Activated CD8-positive, alpha-beta T cell treated with anti-CD3 and anti-CD28 coated beads for 36 hours (primary cell): ENCODE data around the gene PCDHGC5. TPM values are rescaled to one million over a fixed set of nuclear protein-coding genes. Genes with fewer than 3 reads are reported as not detected.

Experiments
- total RNA-seq, 2 experiments: library from RNA; stranded (reverse); gene quantifications; one replicate each; pipeline ENCODE4 v1.2.3, GENCODE V29; 2021

The PCDHGC5 gene
- total RNA-seq, 2 experiments from 2014 or later, result not detected

Other genes starting within 250 kb of the PCDHGC5 start
- gene PCDHB15, start 243.7 kb upstream of the PCDHGC5 start, total RNA-seq, result not detected
- under 1 TPM in 1 of 2 experiments, not detected in 1; 0.25 TPM for gene SLC25A2, start 185.0 kb upstream of the PCDHGC5 start, total RNA-seq
- 10 to 100 TPM; 56.2 to 58.1 TPM for gene TAF7, start 168.3 kb upstream of the PCDHGC5 start, total RNA-seq
- gene PCDHGA1, start 158.6 kb upstream of the PCDHGC5 start, total RNA-seq, result under 1 TPM in 1 of 2 experiments, not detected in 1; 0.07 TPM
- not detected for gene PCDHGA2, start 150.3 kb upstream of the PCDHGC5 start, total RNA-seq
- not detected for gene PCDHGA3, start 145.3 kb upstream of the PCDHGC5 start, total RNA-seq
- gene PCDHGB1, start 139.0 kb upstream of the PCDHGC5 start, total RNA-seq, result not detected
- gene PCDHGA4, start 134.1 kb upstream of the PCDHGC5 start, total RNA-seq, result not detected
- gene PCDHGB2, start 129.1 kb upstream of the PCDHGC5 start, total RNA-seq, result under 1 TPM; 0.11 to 0.14 TPM
- not detected for gene PCDHGA5, start 124.9 kb upstream of the PCDHGC5 start, total RNA-seq
- under 1 TPM; 0.07 to 0.16 TPM for gene PCDHGB3, start 118.8 kb upstream of the PCDHGC5 start, total RNA-seq
- not detected for gene PCDHGA6, start 115.2 kb upstream of the PCDHGC5 start, total RNA-seq
- not detected for gene PCDHGA7, start 106.3 kb upstream of the PCDHGC5 start, total RNA-seq
- not detected for gene PCDHGB4, start 101.4 kb upstream of the PCDHGC5 start, total RNA-seq
- not detected for gene PCDHGA8, start 96.4 kb upstream of the PCDHGC5 start, total RNA-seq
- under 1 TPM in 1 of 2 experiments, not detected in 1; 0.11 TPM for gene PCDHGB5, start 91.1 kb upstream of the PCDHGC5 start, total RNA-seq
- gene PCDHGA9, start 86.3 kb upstream of the PCDHGC5 start, total RNA-seq, result under 1 TPM in 1 of 2 experiments, not detected in 1; 0.09 TPM
- gene PCDHGB6, start 81.1 kb upstream of the PCDHGC5 start, total RNA-seq, result under 1 TPM in 1 of 2 experiments, not detected in 1; 0.09 TPM
- gene PCDHGA10, start 76.1 kb upstream of the PCDHGC5 start, total RNA-seq, result not detected
- gene PCDHGB7, start 71.4 kb upstream of the PCDHGC5 start, total RNA-seq, result not detected
- not detected for gene PCDHGA11, start 68.0 kb upstream of the PCDHGC5 start, total RNA-seq
- gene PCDHGA12, start 58.6 kb upstream of the PCDHGC5 start, total RNA-seq, result not detected
- not detected for gene PCDHGC3, start 13.1 kb upstream of the PCDHGC5 start, total RNA-seq
- not detected for gene PCDHGC4, start 4.1 kb upstream of the PCDHGC5 start, total RNA-seq
- 100 to 1,000 TPM; 209 to 218 TPM for gene DIAPH1, start 129.9 kb downstream of the PCDHGC5 start, total RNA-seq
- gene HDAC3, start 147.8 kb downstream of the PCDHGC5 start, total RNA-seq, result 10 to 100 TPM; 94.8 to 98.3 TPM
- gene RELL2, start 147.9 kb downstream of the PCDHGC5 start, total RNA-seq, result 10 to 100 TPM; 31.4 to 35.6 TPM
- gene FCHSD1, start 162.3 kb downstream of the PCDHGC5 start, total RNA-seq, result 10 to 100 TPM; 30.1 to 31.8 TPM
- 1 to 10 TPM; 5.9 to 7.2 TPM for gene ARAP3, start 193.1 kb downstream of the PCDHGC5 start, total RNA-seq